RWPE1 (cell line): ENCODE results near the gene OMA1.
"Not testable (repeated sequence)": the region's sequence is repeated elsewhere in the genome, so short reads cannot be mapped to it uniquely, and the experiment has no call there.

Source experiments
- CTCF ChIA-PET: fragments of 350-600 bp; sonication (Branson Sonifier 250); formaldehyde crosslinking; extraction: SDS; loops from one replicate; lab custom pipeline; 2021; lab: Yijun Ruan, JAX
- POLR2A ChIA-PET: fragments of 400-600 bp; formaldehyde crosslinking; extraction: SDS; loops from one replicate; lab custom pipeline; 2020; ENCODE audit warnings: antibody characterized with exemption; ENCODE audit not compliant: low non-redundant PET; lab: Yijun Ruan, JAX
- DNase-seq: peaks from one replicate; pipeline ENCODE4 v3.0.0; 2012; ENCODE audit warnings: low spot score
- H3K27ac ChIP-seq: fragments of 450-650 bp; 2 replicates; pipeline ENCODE4 v1.5.1; 2017
- TF ChIP-seq, protein P1 (sequence below): fragments of 450-650 bp; conservative IDR thresholded peaks from 2 replicates; pipeline ENCODE4 v1.5.1; 2017; ENCODE audit warnings: low read depth, mild to moderate bottlenecking

Gene OMA1

DNA sequence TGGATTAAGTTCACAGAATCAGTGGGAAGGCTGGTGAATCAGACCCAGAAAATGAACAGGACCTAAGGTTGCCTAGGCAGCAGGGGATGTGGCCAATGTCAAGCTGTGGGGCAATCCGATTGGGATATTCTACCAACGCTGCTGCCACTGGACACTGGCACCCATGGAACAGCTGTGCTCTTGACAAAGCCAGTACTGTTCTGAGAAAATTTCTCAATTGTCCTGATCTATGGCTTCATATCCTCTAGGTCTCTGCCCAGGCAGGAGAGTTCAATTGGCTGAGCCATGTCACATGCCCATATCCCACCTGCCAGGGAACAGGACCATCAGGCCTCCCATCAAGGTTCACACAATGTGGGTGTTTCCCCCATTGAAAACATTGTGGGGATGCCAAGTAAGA lies 24.3 kb upstream of the OMA1 start:
- H3K27ac ChIP-seq, result no peak overlapping the region
- CTCF ChIA-PET, result interaction anchor here (2.0 kb wide), 1 partner anchor 81 kb away, joined by 9 read pairs; no protein-coding TSS in a partner anchor
- TF ChIP-seq, protein P1, sequence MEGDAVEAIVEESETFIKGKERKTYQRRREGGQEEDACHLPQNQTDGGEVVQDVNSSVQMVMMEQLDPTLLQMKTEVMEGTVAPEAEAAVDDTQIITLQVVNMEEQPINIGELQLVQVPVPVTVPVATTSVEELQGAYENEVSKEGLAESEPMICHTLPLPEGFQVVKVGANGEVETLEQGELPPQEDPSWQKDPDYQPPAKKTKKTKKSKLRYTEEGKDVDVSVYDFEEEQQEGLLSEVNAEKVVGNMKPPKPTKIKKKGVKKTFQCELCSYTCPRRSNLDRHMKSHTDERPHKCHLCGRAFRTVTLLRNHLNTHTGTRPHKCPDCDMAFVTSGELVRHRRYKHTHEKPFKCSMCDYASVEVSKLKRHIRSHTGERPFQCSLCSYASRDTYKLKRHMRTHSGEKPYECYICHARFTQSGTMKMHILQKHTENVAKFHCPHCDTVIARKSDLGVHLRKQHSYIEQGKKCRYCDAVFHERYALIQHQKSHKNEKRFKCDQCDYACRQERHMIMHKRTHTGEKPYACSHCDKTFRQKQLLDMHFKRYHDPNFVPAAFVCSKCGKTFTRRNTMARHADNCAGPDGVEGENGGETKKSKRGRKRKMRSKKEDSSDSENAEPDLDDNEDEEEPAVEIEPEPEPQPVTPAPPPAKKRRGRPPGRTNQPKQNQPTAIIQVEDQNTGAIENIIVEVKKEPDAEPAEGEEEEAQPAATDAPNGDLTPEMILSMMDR, result no peak
- no peak for DNase-seq
- POLR2A ChIA-PET, result no interaction called here

DNA sequence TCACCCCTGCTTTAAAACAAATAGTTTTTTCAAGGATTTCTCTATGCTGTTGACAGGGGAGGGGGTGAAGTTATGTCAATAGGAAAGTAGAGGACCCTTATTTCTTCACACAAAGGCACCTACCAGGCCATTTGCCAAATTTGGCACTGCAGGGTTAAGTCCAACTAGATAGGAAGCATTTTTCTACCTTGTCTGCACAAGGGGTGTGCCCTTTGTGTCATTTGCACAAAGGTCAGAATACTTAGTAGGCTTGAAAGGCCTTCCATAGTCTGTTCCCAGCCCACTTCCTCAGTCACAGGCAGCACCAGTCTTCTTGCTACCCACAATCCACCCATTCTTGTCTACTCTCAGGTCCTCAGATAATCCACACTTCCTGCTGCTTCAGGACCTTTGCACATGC lies 23.6 kb upstream of the OMA1 start:
- H3K27ac ChIP-seq, result no peak overlapping the region
- CTCF ChIA-PET, result no interaction called here
- TF ChIP-seq, protein P1, result no peak
- DNase-seq, result no peak
- POLR2A ChIA-PET, result no interaction called here

DNA sequence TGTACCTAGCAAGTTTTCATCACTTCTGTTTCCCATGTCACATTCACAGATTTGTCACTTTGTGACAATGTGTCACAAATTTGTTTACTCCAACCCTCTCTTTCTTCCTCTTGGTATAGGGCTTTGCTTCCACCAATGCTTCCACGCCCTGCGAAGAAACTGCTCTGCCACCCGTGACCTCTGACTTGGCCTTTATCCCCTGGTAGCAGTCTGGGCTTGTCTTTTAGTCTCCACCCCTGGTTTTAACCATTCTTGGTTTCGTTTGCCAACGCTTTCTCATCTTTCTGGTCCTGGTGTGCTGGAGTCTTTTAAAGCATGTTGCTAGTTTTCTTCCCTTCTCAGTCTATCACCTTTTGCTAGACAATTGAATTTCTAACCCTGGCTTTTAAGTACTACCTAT lies 22.4 kb upstream of the OMA1 start:
- POLR2A ChIA-PET, result no interaction called here
- no peak for DNase-seq
- H3K27ac ChIP-seq, result no peak overlapping the region
- TF ChIP-seq, protein P1, result no peak
- CTCF ChIA-PET, result interaction anchor here (0.6 kb wide), 2 partner anchors 135 to 137 kb away, joined by 3 to 4 read pairs; no protein-coding TSS in a partner anchor

DNA sequence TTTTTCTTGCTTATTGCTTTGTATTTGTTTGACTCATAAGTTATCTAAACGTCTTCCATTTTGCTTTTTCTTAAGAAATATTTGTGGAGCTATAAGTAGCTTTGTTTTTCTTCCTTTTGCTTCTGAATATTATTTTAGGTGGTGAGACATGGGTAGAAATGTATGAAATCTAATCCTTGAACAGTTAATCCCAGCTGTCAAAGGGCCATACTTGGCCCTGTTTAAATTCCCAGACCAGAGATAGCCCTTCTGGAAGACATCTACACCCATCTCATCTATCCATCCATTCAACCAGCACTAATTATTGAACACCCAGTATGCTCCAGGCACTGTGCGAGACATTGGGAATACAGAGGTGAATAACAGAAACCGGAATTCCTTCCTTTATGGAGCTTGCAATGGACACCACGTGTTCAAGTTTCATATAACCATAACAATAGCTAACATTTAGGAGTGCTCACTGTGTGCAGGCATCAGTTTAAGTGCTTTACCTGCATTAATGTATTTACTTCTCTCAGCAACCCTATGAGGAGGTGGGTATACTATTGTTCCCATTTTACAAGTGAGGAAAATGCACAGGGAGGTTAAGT lies 21.8 kb upstream of the OMA1 start:
- CTCF ChIA-PET, result interaction anchor here (0.6 to 0.8 kb wide), 3 partner anchors 84 to 137 kb away, joined by 3 to 4 read pairs (median 3); no protein-coding TSS in a partner anchor
- POLR2A ChIA-PET, result no interaction called here
- H3K27ac ChIP-seq, result no peak overlapping the region

DNA sequence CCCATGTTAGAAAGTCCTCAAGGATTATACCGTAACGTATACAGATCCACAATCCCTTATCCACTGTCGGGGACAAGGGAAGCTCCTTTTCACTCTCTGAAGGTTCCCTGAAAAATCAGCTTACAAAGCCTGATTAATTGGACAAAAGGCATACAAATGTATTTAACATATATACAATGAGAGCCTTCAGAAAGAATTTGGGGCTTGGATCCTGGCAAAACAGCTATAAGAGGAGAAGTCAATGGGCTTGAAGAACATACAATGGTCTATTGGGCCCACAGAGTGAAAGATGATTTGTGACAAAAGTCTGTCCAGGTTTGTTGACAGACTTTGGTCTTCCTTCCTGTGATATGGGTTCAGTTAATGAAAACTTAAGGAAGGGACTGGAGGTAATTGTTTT lies 19.8 kb upstream of the OMA1 start:
- ChIA-PET CTCF (interaction anchor here (0.9 kb wide), 1 partner anchor 86 kb away, joined by 5 read pairs; no protein-coding TSS in a partner anchor), POLR2A (interaction anchor here (1.3 kb wide), 1 partner anchor 11 kb away, joined by 19 read pairs; no protein-coding TSS in a partner anchor)
- no peak overlapping the region for H3K27ac ChIP-seq
- TF ChIP-seq, protein P1, result no peak
- DNase-seq, result no peak

More for the DNA sequence above, 21.8 kb upstream of the OMA1 start:
- TF ChIP-seq, protein P1, result no peak
- DNase-seq, result no peak

DNA sequence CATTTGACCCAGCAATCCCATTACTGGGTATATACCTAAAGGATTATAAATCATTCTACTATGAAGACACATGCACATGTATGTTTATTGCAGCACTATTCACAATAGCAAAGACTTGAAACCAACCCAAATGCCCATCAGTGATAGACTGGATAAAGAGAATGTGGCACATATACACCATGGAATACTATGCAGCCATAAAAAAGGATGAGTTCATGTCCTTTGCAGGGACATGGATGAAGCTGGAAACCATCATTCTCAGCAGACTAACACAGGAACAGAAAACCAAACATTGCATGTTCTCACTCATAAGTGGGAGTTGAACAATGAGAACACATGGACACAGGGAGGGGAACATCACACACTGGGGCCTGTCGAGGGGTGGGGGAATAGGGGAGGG lies 17.2 kb upstream of the OMA1 start:
- POLR2A ChIA-PET, H3K27ac ChIP-seq, CTCF ChIA-PET, DNase-seq: not testable (repeated sequence)

DNA sequence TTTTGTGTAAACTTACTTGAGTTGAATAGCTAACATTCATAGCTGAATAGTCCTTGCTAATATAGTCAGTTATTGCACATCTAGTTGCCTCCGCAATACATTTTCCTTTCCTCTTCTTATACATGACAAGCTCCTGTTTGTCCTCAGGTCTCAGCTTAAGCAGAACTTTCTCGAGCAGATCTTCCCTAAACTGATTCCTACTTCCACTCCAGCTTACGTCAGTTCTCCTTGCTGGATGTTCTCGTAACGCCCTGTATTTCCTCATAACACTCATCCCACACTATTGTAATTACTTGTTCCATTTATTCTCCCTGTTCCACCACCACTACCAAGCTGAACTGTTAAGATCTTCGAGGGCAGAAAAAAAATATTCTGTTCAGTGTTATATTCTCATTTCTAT lies 15.1 kb upstream of the OMA1 start:
- CTCF ChIA-PET, result no interaction called here
- POLR2A ChIA-PET, result no interaction called here
- TF ChIP-seq, protein P1, result no peak
- DNase-seq, result no peak
- H3K27ac ChIP-seq, result no peak overlapping the region
